ENCODE measurements around the gene NRL.
"Not testable (repeated sequence)": the region's sequence is repeated elsewhere in the genome, so short reads cannot be mapped to it uniquely, and the experiment has no call there.

Gene NRL

DNA sequence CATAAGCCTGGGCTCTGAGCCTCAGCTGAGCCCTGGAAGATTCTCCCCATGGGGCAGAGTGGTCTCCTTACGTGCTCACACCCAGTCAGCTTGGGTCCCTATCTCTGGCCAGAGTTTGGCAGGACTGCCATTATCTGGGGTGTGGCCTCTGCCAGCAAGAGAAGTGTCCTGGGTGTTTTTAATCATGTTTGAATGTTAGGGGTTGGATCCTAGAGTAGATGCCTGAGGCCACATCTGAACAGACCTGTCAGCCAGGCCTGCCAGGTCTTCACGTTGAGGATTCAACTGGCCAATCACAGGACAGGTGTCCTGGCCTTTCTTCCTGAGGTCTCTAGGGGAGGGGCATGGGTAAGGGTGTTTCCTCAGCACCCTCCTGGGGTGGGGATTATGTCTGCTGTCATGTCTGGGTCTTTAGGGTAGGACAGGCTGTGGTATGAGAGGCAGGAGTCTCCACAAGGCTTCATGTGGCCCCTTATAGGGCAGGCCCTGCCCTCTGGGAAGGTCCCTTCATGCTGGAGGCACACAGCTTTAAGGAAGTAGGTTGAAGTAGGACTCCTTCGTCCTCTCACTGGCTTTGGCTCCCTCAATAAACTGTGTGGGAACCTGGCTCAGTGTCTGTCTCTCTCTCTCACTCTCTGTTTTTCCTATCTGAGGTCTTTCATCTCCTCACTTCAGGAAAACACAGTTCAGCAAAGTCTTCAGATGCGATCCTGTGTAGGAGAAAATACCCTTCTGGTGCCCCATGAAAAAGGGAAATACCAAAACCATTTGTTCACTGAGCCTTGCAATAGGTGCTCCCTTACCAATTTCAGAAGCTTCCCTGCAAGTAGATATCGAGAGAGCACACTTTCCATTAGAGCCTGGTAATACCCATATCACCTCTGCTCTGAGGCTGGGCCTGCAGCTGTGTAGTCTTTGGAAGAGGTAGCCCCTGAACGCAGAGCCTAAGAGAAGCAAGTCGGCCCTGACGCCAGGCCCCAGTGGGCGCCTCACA, 9.0 kb upstream of the NRL start:
- DNase-seq (ENCODE audit: low spot score), result no peak

DNA sequence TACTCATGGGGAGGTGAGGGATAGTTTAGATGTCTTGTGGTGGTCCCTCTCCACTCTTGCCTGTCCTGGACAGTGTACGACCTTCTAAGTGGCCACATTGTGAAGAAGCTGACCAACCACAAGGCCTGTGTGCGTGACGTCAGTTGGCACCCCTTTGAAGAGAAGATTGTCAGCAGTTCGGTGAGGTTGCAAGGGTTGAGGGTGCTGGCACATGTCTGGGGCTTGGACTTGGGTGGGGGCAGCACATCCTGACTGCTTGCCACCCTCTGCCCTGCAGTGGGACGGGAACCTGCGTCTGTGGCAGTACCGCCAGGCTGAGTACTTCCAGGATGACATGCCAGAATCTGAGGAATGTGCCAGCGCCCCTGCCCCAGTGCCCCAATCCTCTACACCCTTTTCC, 8.1 kb upstream of the NRL start:
- DNase-seq (ENCODE audit: low spot score), result no peak

GRCh38 chr14:24122416-24122815, 7.7 kb upstream of the NRL start:
- DNase-seq (ENCODE audit: low spot score), result no peak

DNA sequence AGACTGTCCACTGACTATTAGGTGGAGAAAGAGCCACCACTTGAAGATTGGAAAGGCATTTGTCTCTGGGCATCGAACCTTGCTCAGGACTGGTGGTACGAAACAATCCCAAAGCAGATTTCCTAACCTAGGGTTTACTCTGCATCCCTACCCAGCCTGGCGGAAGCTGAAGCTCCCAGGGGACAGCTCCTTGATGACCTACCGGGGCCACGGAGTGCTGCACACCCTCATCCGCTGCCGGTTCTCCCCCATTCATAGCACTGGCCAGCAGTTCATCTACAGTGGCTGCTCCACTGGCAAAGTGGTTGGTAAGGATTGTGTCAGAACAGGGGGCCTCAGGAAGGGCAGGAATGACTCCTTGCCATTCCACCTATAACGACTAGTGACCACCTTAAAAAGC, 6.5 kb upstream of the NRL start:
- no peak for DNase-seq (ENCODE audit: low spot score)

DNA sequence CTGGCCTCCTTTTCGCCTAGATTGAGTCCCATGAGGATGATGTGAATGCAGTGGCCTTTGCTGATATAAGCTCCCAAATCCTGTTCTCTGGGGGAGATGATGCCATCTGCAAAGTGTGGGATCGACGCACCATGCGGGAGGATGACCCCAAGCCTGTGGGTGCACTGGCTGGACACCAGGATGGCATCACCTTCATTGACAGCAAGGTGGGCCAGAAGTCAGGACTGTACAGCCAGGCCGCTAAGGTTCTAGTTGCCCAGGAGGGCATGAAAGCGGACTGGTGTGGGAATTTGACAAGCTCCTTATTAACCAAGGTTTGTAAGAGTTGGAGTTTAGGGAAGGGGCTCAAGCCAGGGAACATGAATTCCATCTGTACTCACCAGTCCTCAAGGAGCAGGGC, 4.9 kb upstream of the NRL start:
- no peak for DNase-seq (ENCODE audit: low spot score)

- no peak for DNase-seq (ENCODE audit: low spot score)
These were observed 2.4 kb upstream of the NRL start for GRCh38 chr14:24117179-24117578.

GRCh38 chr14:24116128-24116814, 1.5 kb upstream of the NRL start:
- DNase-seq (ENCODE audit: low spot score), result no peak

GRCh38 chr14:24115422-24116127, 826 bp upstream of the NRL start:
- no peak for DNase-seq (ENCODE audit: low spot score)

DNA sequence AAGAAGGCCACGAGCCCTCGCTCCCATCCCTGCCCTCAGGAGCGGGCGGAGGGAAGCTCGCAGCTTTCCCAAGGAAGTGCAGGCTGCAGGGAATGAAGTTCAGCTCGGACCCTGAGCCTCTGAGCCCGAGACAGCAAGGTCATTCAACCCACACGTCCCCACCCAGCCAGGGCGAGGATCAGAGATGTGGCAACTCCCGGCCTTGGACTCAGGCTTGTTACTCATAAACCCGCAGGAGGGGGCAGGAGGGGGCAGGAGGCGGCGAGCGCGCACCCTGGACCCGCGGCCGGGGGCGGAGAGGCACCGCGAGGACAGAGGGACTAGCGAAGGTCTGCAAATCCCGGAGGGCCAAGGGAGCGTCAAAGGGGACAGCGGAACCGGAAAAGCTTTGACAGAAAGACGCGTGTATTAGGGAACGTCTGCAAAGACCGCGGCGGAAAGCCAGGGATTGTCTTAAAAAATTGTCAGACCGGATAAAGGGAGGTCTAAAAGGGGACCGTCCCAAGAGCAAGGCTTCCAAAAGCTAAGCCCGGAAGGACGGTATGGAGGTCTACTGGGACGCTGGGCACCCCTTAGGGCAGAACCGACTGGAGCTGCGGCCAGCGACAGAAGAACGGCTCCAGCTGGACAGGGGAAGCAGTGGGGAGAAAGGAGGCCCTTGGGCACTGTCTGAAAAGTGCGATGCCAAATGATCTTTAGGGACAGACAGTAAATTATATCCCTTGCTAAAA, 783 bp downstream of the NRL start:
- DNase-seq (ENCODE audit: low spot score), result peak; percentile 89

- DNase-seq (ENCODE audit: low spot score), result no peak
These were observed 1.4 kb downstream of the NRL start for GRCh38 chr14:24113379-24113800.

- DNase-seq (ENCODE audit: low spot score), result no peak
These were observed 4.2 kb downstream of the NRL start for GRCh38 chr14:24110523-24110922.

GRCh38 chr14:24110060-24110459, 4.7 kb downstream of the NRL start:
- no peak for DNase-seq (ENCODE audit: low spot score)

DNA sequence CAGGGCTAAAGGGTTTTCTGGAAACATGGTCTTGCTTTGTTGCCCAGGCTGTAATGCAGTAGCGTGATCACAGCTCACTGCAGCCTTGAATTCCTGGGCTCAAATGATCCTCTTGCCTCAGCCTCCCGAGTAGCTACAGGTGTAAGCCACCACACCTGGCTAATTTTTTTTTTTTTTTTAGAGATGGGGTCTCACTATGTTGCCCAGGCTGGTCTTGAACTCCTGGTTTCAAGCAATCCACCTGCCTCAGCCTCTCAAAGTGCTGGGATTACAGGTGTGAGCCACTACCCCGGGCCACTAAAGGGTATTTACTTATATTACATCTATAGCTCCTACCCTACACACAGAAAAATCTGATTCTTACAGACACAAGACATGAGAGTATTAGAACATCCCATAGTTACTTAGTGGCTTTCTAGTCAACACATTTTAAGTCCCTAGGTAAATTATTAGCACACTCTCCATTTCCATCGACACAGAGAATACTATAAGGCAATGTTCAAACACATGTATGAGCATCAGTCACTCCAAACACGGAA, 6.3 kb downstream of the NRL start:
- no peak for DNase-seq (ENCODE audit: low spot score)

DNA sequence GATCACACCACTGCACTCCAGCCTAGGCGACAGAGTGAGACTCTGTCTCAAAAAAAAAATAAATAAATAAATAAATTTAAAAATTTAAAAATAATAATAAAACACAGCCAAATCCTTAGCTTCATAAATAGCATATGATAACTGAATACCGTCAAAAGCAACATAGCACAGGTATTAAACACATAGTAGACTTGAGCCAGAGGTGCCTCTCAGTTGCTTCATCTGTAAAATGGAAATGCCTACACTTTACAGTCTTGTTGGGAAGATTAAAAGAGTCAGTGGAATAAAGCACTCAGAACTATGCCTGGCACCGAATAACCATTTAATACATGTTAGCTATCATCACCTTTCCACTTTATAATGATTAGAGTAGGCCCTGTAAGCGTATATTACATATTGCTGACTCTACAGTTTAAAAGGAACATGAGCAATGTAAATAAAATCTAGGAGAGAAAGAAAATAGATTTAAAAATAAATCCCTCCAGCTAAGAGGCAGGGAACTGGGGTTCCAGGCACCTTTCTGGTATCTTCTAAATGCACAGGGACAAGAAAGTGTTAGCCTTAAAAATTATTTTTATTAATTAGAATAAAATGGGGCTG, 8.0 kb downstream of the NRL start:
- no peak for DNase-seq (ENCODE audit: low spot score)

GRCh38 chr14:24105609-24106239, 9.0 kb downstream of the NRL start:
- DNase-seq (ENCODE audit: low spot score), result not testable (repeated sequence)

DNA sequence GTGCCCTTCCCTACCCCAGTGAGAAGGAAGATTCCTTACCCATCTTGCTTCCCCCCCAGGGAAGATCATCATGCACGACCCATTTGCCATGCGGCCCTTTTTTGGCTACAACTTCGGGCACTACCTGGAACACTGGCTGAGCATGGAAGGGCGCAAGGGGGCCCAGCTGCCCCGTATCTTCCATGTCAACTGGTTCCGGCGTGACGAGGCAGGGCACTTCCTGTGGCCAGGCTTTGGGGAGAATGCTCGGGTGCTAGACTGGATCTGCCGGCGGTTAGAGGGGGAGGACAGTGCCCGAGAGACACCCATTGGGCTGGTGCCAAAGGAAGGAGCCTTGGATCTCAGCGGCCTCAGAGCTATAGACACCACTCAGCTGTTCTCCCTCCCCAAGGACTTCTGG, 11.3 kb downstream of the NRL start:
- no peak for DNase-seq (ENCODE audit: low spot score)

GRCh38 chr14:24102357-24103048, 12.2 kb downstream of the NRL start:
- no peak for DNase-seq (ENCODE audit: low spot score)

DNA sequence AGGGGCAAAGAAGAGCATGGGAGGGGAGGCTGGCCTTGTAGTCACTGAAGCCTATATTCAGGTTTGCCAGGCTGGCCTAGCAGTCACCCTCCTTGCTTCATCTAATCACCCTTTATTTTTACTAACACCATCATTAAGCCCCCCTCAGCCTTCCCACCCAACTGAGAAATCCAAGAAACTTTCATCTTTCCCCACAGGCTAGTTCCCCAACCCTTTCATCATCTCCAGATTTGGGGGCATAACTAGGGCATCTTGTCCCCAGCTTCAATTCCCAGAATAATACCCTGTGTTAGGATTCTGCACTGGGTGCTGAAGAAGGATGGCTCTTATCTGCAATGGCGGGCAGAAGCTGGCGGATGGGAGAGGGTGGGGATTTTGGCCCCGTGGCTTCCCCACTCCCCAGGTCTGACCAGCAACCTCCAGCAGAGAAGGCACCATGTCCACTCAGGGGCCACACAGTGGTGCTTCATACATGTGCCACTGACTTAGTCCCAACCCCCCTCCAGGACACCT, 13.7 kb downstream of the NRL start:
- no peak for DNase-seq (ENCODE audit: low spot score)

- no peak for DNase-seq (ENCODE audit: low spot score)
These were observed 14.4 kb downstream of the NRL start for GRCh38 chr14:24100197-24100981.
